CD4-positive, alpha-beta T cell treated with Interleukin-1 beta for 1 hour (primary cell): ENCODE results near the gene CLEC19A.

Source experiments
- DNase-seq, 2 donors: peaks; one replicate each; pipeline ENCODE4 v3.0.0-alpha.2; 2020 to 2022

CLEC19A gene

GRCh38 chr16:19285431-19285830 is at the start of gene CLEC19A:
CLEC19A (plus strand) TSS chr16:19285731; CDS start chr16:19285852, 121 bp downstream.
- DNase-seq = no peak

GRCh38 chr16:19235886-19236285 is 49.6 kb upstream of the CLEC19A start:
- DNase-seq = no peak

- DNase-seq = no peak
Measured at GRCh38 chr16:19236561-19237209, 48.8 kb upstream of the CLEC19A start.

GRCh38 chr16:19238406-19238805 is 47.1 kb upstream of the CLEC19A start:
- DNase-seq = no peak

GRCh38 chr16:19239511-19240155 is 45.9 kb upstream of the CLEC19A start:
- DNase-seq = no peak

GRCh38 chr16:19240494-19240893 is 45.0 kb upstream of the CLEC19A start:
- no peak for DNase-seq

- DNase-seq = no peak
Measured at GRCh38 chr16:19241512-19241911, 44.0 kb upstream of the CLEC19A start.

- DNase-seq = no peak
Measured at GRCh38 chr16:19242186-19242585, 43.3 kb upstream of the CLEC19A start.

GRCh38 chr16:19242987-19243575 is 42.5 kb upstream of the CLEC19A start:
- no peak for DNase-seq

GRCh38 chr16:19245326-19245925 is 40.1 kb upstream of the CLEC19A start:
- no peak for DNase-seq

GRCh38 chr16:19252904-19253303 is 32.6 kb upstream of the CLEC19A start:
- DNase-seq = no peak

- no peak for DNase-seq
Measured at GRCh38 chr16:19254611-19255010, 30.9 kb upstream of the CLEC19A start.

- no peak for DNase-seq
Measured at GRCh38 chr16:19264123-19264673, 21.3 kb upstream of the CLEC19A start.

- no peak for DNase-seq
Measured at GRCh38 chr16:19265380-19265930, 20.1 kb upstream of the CLEC19A start.

- DNase-seq = no peak
Measured at GRCh38 chr16:19266774-19267173, 18.8 kb upstream of the CLEC19A start.

GRCh38 chr16:19269098-19269497 is 16.4 kb upstream of the CLEC19A start:
- DNase-seq = no peak

GRCh38 chr16:19274165-19274797 is 11.2 kb upstream of the CLEC19A start:
- no peak for DNase-seq

GRCh38 chr16:19278403-19278802 is 7.1 kb upstream of the CLEC19A start:
- DNase-seq = no peak

GRCh38 chr16:19281246-19281645 is 4.3 kb upstream of the CLEC19A start:
- no peak for DNase-seq

- no peak for DNase-seq
Measured at GRCh38 chr16:19282101-19282500, 3.4 kb upstream of the CLEC19A start.

- no peak for DNase-seq
Measured at GRCh38 chr16:19283637-19284036, 1.9 kb upstream of the CLEC19A start.

- DNase-seq = no peak
Measured at GRCh38 chr16:19284207-19284606, 1.3 kb upstream of the CLEC19A start.

GRCh38 chr16:19286827-19287226 is 1.3 kb downstream of the CLEC19A start:
- no peak for DNase-seq
